ENCODE measurements around the gene CCR3. TPM values are rescaled to one million over a fixed set of nuclear protein-coding genes. Genes with fewer than 3 reads are reported as not detected.

CCR3 gene
- total RNA-seq (2011; cell fraction: chromatin; rRNA removed; ENCODE audit: low replicate concordance), result not detected in 2 replicates
- total RNA-seq (2011; cell fraction: nucleolus; rRNA removed), result not detected in 2 replicates
- total RNA-seq (2011; cell fraction: nucleoplasm; rRNA removed), result not detected in 2 replicates
- total RNA-seq (2014; rRNA removed) (not detected in 2 replicates), total RNA-seq (2014; rRNA removed; fragmentation: Illumina TruSeq; extraction: Trizol) (not detected in 2 replicates), total RNA-seq (2015; rRNA removed; fragmentation: Illumina TruSeq; extraction: Trizol) (not detected in 2 replicates), total RNA-seq (2021) (not detected in 2 replicates), polyA plus RNA-seq (2011; rRNA removed) (not detected in 2 replicates), polyA plus RNA-seq (2014; fragmentation: Illumina TruSeq; extraction: Trizol) (not detected in 2 replicates), polyA plus RNA-seq (2014; fragmentation: Nextera tagmentation; extraction: Ambion mirVana) (not detected), polyA plus RNA-seq (2014; rRNA removed) (not detected in 2 replicates), polyA minus RNA-seq (2011; rRNA and poly(A)+ RNA removed) (not detected in 2 replicates), Bru-seq, nascent RNA (percentile 1 among the genes with signal in this experiment), BruChase-seq, experiment 1, labeled RNA remaining after a 2-hour chase (percentile 4 among the genes with signal in this experiment), BruChase-seq, experiment 2, labeled RNA remaining after a 6-hour chase (percentile 4 among the genes with signal in this experiment)
- polyA plus RNA-seq (2011; cell fraction: cytosol; rRNA removed), result not detected in 2 replicates
- not detected in 2 replicates for polyA plus RNA-seq (2011; cell fraction: nucleus; rRNA removed)
- not detected in 2 replicates for polyA plus RNA-seq (2012)
- polyA minus RNA-seq (2011; cell fraction: cytosol; rRNA and poly(A)+ RNA removed), result not detected in 2 replicates
- not detected in 2 replicates for polyA minus RNA-seq (2011; cell fraction: nucleus; rRNA and poly(A)+ RNA removed)
- long read RNA-seq, experiment 1, result 0 reads
- long read RNA-seq, experiment 2, partial matches to known transcripts, result 0 of 1 reads
- long read RNA-seq, experiment 2, other reads (novel, unspliced or antisense), result 0 of 1 reads
- long read RNA-seq, experiment 3, result 0 reads

DNA sequence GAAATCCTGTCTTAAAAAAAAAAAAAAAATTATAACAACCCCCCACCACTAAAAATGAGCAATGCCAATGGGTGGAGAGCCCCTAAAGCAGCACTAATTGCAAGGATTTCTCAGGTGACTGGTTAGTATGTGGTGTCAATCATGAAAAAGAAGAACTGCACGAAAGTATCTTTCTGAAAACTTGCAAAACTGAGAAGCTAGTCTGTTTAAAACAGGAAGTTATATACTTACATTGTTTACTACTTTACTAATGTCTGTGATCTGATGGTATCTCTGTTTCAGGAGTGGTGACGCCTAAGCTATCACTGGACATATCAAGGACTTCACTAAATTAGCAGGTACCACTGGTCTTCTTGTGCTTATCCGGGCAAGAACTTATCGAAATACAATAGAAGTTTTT lies at the start of gene CCR3:
Gene CCR3 (plus strand): TSS at position 341 of the 400 bp plus-strand sequence. CDS start 22,699 bp downstream, outside the sequence.
- intact Hi-C loops (cut with micrococcal nuclease), result no loop called here
- no peak within 1 kb of the TSS for H3K9ac ChIP-seq (ENCODE audit: insufficient read depth in 1 of 2, low read depth in 2 of 2, low read length in 2 of 2)
- no peaks in the 10 kb centered on the region for H3K9me3 ChIP-seq (replicated peaks; ENCODE audit: control insufficient read depth, insufficient read depth, low read depth, low read length)
- ChIA-PET POLR2A (no interaction called here), CTCF (ENCODE audit: low intra/inter-chr PET ratio) (no interaction called here)
- H3K4me1 ChIP-seq (replicated peaks in 1 of 2; ENCODE audit: control insufficient read depth in 2 of 2, insufficient read depth in 2 of 2, low read length in 2 of 2), result no peaks in the 10 kb centered on the region
- no peak for FAIRE-seq
- H3K4me2 ChIP-seq (ENCODE audit: insufficient read depth, low read length), result no peak within 1 kb of the TSS
- no peak for DNase-seq (ENCODE audit: extremely low read depth in 1 of 4, low spot score in 3 of 4)
- H2AFZ ChIP-seq (ENCODE audit: low read depth, low read length), result no peak within 1 kb of the TSS
- no peak for ATAC-seq
- no peaks in the 10 kb centered on the region for H3K9me1 ChIP-seq (ENCODE audit: control insufficient read depth, insufficient read depth, low read length)
- 2% methylated on average over 4 of the region's 4 CpGs for WGBS (ENCODE audit: insufficient coverage, low coverage, missing lambda C conversion rate)
- TF ChIP-seq MBD2 (IDR thresholded peaks at IDR 0.05; ENCODE audit: borderline replicate concordance, low read depth) (no peak), ZBTB8A (IDR thresholded peaks at IDR 0.05; ENCODE audit: partially characterized antibody) (no peak), CBFA2T2 (conservative IDR thresholded peaks at IDR 0.05) (no peak), KLF13 (tag; IDR thresholded peaks at IDR 0.05; ENCODE audit: borderline replicate concordance, low read depth) (no peak), NR1H2 (CRISPR knock-in tag; IDR thresholded peaks at IDR 0.05) (no peak)
- no TSS peak for BruUV-seq (replicated peaks)
- peaks cover 0 to 15% of the 10 kb centered on the region in 2 experiments; a peak in 1 of 5 replicates for H3K27me3 ChIP-seq (ENCODE audit: control insufficient read depth in 2 of 2, insufficient read depth in 2 of 2, low read length in 2 of 2)
- no peak within 1 kb of the TSS for H3K4me3 ChIP-seq
- no peaks in the 10 kb centered on the region for H3K79me2 ChIP-seq (ENCODE audit: control insufficient read depth, insufficient read depth, low read length)
- H3K36me3 ChIP-seq (ENCODE audit: control insufficient read depth, insufficient read depth, low read length), result no peaks in the 10 kb centered on the region
- H3K27ac ChIP-seq (ENCODE audit: extremely low read depth, low read depth, low read length), result no peak within 1 kb of the TSS
- H4K20me1 ChIP-seq (replicated peaks; ENCODE audit: control insufficient read depth, insufficient read depth, low read length), result no peaks in the 10 kb centered on the region
- in situ Hi-C loops (cut with MboI), result no loop called here

Measured in K562 (cell line).